Activated T-cell treated with anti-CD3 and anti-CD28 coated beads for 4 hours (primary cell): ENCODE measurements around the gene CHMP4A.

Experiments used
- DNase-seq: peaks from one replicate; pipeline ENCODE4 v3.0.0-alpha.2; 2020

CHMP4A gene, protein sequence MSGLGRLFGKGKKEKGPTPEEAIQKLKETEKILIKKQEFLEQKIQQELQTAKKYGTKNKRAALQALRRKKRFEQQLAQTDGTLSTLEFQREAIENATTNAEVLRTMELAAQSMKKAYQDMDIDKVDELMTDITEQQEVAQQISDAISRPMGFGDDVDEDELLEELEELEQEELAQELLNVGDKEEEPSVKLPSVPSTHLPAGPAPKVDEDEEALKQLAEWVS

DNA sequence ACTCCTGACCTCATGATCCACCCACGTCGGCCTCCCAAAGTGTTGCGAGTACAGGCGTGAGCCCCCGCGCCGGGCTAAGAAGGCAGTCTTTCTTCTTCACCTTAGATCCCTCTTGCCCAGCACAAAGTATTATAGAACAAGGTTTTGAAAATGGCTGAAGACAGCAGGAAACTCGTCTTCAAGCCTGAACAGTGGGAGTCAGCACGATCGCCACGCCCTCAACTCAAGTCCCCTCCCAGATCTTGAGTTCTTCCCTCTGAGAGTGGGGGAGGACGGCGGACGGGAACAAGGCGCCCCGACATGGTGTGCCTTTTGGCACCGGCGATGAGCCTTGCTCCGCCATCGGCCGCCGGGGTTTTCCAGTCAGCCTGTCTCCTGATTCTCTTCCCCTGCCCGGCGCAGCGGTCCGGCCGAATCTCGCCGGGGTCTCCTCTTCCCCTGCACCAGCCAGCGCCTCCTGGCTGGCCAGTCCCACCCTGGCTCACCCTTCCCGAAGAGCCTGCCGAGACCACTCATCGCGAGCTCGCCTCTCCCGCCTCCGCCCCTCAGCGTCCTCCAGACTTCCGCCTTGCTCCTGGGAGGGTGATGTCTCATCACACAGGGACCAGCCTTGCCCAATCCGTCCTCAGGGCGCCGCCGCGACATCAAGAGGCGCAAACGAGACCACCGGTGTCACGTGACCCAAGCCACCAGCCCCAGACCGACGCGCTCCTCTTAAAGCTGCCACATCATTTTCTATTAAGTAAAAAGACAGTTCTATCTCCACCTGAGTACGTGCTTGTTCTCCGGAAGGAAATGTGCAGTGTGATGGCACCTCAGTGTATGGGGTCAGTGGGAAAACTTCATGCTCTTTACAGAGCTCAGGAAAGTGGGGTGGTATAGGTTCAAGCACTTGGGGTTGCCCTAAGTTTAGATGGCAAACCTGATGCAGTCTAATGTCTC lies at the start of gene CHMP4A:
CHMP4A (minus strand) TSS at position 565 of the 942 bp plus-strand sequence; CDS start at position 516, 49 bp downstream.
- peak; percentile 89 for DNase-seq

DNA sequence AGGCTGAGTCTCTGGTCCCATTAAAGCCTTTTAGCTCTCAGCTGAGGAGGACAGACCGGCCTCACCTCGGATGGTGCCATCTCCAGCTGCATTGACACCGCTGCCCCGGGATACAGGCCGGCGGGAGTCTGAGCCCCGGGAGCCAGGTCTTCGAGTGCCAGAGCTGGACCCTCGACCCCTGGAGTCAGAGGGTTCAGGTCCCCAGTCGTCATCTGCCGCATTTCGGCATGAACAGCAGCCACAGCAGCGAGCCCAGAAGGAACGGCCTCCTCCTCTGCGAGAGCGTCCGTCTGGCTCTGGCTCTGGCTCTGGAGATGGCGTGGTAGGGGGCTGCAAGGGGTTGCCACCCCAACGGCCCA lies 48.7 kb upstream of the CHMP4A start:
- no peak for DNase-seq

DNA sequence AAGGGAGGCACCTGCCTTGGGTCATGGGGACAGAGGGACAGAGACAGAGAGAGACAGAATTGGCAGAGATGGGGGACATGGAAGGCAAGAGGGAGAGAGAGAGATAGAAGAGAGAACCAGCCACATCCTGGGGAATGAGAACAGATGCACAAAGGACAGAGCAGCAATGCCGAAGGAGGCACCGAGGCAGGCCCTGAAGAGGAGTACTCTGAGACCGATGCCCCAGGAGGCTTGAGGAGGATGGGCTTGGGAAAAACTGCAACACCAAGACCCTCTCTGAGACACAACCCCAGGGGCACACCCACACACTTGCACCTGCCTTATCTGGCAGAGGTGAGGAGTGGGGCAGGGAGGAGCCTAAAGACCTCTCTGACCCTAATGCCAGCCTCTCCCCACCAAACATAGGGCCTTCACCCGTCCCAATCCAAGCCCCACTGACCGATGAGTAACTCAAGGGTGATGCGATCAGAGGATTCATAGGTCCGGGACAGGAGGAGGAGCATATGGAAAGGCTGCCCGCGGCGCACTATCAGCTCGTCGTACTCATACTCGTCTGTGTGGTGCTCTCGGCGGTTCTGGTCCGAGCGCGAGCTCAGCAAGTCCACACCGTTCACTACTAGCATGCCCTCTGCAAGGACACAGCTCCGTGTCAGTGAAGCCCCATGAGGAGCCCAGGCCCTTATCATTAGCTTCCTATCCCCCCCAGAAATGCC lies 48.1 kb upstream of the CHMP4A start:
- DNase-seq: no peak

DNA sequence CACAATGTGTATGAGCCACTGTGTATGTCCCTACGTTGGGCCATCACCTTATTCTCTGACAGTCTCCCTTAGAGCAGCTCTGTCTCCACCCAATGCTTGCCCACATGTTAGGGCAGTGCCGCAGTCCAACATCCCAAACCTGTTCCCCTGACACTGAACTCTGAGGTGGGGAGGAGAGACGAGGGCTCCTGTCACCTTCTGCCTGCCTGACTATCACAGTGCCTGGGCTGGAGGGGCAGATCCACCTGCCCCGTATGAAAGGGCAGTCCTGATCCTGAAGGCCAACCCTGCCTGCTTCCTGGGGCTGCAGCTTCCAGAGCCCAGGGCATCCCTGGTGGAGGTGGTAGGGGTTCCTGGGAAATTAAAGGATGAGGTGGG lies 47.5 kb upstream of the CHMP4A start:
- DNase-seq: no peak

DNA sequence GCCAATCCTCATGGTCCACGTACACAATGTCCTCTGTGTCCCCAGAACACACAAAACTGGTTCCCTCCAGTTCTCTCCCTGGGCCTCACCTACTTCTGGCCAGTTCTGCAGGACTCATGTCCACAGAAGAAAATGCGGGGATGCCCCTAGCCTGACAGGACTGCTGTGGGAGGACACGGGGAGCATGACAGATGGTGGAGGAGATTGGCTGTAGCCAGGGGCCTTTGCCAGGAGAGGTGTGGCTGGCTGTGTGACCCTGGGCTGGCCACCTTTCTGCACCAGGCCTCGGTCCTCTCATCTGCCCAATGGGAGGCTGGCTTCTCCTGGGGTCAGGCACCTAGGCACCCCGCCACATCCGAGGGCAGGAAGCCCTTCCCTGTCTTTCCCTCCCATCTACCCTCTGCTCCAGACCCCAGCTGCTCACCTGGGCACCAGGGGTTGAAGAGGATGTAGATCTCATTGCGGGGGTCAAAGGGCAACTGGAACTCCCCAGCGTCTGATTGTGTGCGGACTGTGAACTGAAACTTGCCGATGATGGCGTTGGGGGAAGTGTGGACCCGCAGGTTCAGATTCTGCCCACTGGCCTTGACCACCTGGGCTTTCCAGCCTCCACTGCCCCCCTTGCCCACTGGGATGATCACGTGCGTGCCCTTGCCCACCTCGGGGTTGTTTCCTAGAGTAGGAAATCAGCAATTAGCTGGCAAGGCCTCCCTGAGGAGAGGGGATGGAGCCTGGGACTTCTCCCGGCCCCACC lies 46.9 kb upstream of the CHMP4A start:
- DNase-seq: no peak

DNA sequence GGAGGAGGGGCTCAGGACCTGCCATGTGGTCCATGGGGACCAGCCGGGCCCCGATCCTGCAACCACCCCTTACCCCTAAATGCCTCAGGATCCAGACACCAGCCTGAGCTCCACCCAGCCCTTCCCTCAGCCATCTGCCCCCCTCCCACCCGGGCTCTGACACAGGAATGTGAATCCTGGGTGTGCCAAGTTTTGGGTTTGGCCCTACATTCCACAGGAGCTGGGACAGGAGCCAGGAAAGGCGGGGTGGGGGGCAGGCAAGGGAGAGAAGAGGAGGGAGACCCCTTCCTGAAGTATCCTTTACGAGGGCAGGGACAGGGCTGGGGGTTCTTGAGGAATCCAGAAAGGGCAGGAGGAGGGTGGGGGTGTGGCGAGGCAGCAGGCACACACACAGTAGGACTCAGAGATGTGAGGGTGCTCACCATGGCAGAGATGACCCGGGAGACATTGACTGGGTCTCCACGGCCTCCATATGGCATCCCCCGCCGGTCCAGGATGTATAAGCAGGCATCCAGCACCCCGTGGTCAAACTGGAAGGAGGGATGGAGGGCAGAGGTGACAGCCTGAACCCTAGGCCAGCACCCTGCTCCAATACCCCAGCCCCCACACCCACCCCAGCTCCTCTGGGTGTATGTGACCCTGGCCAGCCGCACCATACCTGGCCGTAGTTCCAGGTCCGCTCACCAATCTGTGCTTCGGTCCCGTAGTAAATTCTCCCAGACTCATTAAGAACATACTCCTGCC lies 46.2 kb upstream of the CHMP4A start:
- DNase-seq: no peak

DNA sequence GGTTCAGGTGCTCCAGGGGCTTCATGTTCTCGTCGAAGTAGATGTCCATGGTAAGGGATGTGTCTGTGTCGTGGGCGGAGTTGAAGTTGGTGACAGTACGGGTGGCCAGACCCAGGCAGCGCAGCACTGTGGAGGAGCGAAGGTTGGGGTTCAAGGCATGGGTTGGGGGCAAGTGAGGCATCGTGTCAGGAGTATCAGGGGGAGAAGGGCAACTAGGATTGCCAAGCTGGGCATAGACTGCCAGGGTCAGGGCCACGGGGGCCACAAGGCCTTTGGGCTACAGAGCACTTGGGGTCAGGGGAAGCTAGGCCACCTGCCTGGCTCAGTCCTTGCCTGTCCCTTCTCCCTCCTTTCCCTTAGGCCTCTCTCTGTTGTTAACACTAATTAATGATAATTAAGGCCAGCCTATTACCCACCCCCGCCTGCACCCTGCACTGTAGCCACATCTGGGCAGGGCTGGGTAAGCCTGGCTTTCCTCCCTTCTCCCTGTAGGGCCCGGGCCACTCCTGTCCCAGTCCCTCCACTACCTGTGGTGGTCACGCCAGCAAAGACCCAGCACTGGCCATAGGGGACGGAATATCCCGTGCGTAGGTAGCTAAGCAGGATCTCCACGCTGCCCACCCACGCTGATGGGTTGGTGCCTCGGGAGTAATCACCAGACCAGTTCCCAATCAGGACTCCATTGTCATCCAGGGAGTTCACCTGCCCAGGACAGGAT lies 45.4 kb upstream of the CHMP4A start:
- no peak for DNase-seq

DNA sequence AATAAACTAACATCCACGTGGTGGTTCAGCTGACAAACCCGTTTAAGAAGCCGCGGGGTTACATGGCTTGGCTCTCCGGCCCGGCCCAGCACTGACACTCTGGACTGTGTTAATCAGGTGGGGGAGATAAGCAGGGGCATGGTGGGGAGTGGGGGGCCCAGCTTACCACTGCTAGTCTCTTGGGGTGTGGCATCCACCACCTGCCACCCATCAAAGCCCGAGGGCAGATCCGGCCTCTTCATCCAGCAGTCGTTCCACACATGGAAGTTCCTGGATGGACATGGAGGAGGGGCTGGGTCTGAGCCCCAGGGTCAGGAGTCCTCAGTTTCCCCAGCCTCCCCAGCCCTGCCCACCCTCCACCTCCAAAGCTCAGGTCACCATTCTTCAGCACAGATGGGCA lies 44.8 kb upstream of the CHMP4A start:
- no peak for DNase-seq

DNA sequence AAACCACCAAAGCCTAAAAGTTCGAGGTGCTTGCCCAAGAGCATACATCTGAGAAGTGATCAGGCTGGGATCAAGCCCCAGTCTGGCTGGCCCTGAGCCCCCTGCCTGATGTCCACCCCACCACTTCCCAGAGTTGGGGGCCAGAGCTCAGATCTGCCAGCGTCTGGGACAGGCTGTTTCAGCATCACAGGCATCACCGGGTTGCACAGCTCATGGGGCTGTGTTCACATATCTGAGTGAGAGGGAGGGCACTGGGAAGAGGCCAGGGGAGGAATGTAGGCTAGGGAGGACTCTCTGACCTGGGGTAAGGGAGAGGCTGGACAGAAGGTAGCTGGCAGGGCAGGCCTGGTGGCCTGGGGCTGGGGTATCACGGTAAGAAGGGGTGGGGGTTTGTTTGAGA lies 43.7 kb upstream of the CHMP4A start:
- DNase-seq: no peak

DNA sequence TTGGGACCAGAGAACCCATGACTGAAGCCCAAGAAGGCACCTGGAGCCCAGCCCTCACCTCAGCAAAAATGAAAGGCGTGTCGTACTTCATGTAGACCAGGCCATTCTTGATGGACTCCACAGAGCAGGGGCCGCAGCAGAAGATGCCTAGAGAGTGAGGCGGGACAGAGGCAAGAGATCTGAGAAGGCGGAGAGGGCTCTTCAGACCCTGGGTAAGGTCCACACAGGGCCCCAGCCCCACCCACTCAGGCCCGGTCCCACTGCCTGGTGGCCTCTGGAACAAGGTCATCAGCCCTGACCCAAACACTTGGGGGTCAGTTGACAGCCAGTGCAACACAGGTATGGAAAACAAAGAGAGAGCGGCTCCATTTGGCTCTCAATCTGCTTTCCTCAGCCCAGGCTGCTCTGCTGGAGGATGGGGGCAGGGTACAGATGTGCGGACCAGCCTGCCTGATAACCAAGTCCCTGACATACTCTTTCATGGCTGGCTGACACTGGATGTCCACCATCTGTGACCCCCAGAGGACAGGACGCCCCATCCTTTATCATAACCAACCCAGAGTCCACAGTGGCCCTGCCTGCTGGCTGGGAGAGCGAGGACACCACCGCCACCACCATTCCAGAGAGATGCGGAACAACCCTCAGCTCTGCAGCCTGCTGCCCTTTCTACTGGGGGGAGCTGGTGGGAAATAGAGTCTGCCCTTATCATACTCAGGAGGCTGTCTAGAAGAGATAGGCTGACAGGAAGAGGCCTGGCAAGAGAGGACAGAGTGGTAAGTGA lies 42.8 kb upstream of the CHMP4A start:
- no peak for DNase-seq

DNA sequence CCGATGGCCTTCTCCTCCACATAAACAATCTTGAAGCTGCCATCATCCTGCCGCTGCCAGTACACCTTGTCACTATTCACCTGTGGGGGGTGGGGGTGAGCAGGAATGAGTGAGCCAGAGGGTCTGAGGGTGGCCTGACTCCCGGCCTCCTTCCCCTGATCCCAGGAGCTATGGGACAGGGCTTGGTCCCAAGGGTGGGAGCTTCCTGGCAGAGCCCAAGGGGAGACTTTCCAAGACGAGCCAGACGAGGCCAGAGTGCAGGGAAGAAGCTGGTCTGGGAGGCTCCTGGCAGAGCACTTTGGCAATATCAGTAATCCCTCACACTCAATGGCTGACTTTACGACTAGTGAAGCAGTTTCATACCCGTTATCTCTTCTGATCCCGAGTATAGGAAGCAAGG lies 42.1 kb upstream of the CHMP4A start:
- DNase-seq: no peak

DNA sequence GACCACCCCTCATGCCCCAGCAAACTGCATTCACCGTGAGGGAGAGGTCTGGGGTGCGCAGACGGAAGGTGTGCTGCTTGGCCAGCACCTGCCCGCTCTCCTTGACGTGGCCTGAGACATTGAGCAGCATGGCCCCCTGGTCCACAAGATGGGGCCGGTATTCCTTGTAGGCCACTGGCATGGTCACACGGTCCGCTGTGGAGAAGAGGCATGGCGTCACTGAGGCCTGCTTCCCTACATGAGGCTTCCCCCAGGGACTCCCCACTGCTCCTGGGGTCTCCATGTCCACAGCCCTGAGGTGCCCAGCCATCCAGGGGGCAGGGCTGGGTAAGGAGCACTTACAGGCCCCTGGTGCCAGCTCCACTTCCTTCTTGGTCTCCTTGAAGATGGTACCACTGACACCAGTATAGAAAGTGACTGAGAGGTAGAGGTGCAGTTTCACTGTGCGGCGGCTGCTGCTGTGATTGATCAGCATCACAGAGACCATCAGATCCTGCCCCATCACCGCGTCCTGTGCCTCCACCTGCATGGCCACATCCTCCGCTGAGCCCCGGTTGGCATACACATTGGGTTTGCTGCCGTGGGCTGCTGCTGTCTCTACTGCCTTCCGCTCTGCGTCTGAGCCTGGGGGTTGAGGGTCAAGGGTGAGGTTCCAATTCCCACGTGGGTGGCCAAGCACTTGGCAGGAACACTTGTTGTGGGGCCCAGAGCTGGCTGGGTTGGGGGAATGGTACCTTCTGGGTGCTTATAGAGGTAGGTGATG lies 41.5 kb upstream of the CHMP4A start:
- DNase-seq: no peak

DNA sequence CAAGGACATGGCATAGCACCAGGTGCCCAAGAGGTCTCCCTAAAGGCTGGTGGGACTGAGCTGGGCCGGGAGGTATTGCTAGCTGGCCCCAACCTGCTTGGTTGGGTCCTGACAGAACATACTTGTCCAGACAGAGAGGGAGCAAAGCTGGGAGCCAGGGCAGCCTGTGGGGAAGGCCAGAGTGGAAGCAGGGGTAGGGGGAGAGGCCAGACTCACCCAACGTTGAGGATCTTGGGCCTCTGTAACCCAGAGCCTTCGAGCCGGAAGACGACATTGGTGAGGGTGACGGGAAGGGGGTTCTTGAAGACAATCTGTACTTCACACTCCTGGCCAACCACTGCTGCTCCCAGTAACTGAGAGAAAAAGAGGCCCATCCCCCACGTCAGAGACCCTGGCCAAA lies 40.6 kb upstream of the CHMP4A start:
- no peak for DNase-seq

DNA sequence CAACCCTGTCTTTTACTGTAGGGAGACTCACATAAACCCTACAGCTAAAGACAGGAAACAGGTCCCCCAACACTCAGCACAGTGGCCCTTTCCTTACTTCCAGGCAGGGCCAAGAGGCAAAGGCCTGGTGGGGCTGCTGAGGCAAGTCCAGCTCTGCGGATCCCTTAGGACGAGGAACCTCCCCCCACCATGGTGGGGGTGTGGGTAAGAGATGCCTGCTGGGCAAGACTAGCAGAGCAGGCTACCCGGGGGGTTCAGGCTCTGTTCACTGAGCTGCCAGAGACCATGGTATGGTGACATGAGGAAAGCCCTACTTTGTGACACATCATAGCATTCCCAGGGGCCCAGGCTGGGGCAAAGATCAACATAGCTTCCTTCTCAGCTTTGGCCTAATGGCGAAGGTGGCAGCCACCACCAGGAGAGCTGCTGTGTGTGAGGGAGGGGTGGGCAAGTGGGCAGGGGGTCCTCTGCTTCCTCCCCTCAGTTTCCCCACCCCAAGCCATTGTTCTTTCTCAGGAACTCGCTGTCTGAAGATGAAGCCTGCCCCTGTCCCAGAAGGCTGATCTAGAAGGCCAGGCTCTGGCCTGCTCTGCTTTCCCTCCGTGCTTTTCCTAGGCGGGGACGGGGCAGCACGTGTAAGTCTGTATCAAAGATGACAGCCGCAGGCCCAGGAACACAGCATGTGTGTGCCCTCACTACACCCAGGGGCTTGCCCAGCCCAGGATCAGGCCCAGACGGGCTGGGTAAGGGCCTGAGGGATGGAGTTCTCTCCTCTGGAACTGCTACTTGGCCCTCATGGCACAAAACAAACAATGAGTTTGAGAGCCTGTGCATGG lies 39.2 kb upstream of the CHMP4A start:
- DNase-seq: no peak

DNA sequence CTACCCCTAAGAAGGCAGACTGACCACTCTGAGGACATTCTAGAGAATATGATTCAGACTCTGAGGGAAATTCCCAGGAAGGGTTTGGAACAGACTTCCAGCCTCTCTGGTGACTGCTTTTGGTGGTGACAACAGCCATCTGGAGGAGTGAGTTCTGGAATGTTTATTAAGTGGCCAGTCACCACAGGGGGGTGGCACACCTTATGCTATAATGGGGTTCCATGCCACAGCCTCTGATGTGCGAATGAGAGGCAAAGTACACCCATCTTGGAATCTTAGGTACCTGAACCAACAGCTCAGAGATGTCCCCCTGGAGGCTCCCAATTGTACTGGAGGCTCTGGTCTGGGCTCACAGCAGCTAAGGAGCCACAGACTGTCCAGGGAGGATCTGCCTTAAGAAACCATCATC lies 38.6 kb upstream of the CHMP4A start:
- no peak for DNase-seq

DNA sequence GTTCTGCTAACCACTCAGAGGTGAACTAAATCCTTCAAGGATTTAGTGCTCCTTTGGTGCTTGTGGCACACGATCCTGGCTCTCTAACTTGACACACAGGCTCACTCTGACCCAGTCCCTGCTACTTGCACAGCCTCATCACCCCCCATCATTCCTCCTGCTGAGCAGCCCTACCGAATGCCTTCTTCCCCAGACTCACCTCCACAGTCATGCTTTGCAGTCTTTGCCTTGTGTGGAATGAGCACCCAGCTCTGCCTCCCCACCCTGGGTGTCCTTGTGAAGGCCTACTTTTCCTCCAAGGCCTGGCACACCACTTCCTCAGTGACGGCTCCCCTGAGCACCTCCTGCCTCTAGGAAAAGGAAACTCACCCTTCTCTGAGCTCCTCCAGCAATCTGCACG lies 37.1 kb upstream of the CHMP4A start:
- DNase-seq: no peak

DNA sequence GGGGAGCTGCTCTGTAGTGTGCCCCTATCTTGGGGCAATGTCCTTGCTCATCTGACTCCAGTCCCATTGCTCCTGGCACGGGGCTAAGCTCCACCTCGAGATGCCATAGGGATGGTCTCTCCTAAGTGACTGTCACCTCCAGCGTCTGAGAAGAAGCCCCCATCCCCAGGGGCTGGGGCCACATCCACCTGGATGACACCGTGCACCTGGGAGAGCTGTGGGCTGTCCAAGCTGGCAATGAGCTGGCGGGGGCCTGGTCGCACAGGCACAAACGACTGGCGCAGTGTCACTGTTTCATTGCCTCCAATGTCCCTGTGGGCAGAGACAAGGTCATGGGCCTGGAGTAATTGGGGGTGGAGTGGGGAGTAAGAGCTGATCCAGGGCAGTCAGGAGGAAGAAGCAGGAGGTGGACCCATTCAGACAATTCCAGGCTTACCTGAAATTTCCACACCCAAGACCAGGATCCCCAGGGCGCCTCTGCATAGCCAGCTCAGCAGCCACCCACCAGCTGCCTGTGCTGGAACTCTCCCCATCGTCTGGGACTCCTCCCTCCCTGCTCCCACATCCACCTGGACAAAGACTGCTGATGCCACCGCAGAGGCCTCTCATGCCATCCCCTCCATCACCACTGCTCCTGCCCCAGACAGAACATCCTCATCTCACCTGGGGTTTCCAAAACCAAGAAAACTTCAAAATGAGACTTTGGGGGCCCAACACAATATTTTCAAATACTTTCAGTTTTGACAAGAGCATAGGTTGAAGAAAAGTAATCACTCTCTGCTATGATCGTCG lies 36.1 kb upstream of the CHMP4A start:
- DNase-seq: no peak

DNA sequence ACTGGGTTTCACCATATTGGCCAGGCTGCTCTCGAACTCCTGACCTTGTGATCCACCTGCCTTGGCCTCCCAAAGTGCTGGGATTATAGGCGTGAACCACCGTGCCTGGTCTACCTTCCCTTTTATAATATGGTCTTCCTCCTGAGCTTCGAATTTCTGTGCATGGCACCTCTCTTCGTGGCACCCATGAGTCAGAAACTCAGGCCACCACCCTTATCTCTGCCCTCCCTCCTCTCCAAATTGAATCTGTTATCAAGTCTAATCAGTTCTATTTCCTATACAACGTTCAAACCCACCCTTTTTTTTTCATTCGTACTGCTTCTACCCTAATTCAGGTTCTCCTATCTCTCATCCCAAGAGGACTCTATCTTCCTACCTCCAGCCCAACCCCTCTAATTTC lies 34.1 kb upstream of the CHMP4A start:
- DNase-seq: no peak
